Mesothelial cell of epicardium (in vitro differentiated cells): ENCODE measurements around the gene AGAP2. TPM values are rescaled to one million over a fixed set of nuclear protein-coding genes. Genes with fewer than 3 reads are reported as not detected.
A peak's percentile ranks its signal among the peaks of the same experiment; 100 is the strongest.

Experiments
- DNase-seq, 2 experiments: peaks; one replicate each; pipeline ENCODE4 v3.0.0; 2021; ENCODE audit warnings: low spot score in 2 of 2; ENCODE audit not compliant: unreplicated experiment in 2 of 2
- H3K27ac Mint-ChIP-seq: 2 replicates; pipeline ENCODE4 v1.8.0; 2021; ENCODE audit warnings: mixed read lengths
- H3K27me3 Mint-ChIP-seq: 2 replicates; pipeline ENCODE4 v1.8.0; 2021; ENCODE audit warnings: low read depth, mixed read lengths
- H3K36me3 Mint-ChIP-seq: 2 replicates; pipeline ENCODE4 v1.8.0; 2021; ENCODE audit warnings: mixed read lengths
- H3K4me1 Mint-ChIP-seq: 2 replicates; pipeline ENCODE4 v1.8.0; 2021; ENCODE audit warnings: mixed read lengths
- H3K4me3 Mint-ChIP-seq: 2 replicates; pipeline ENCODE4 v1.8.0; 2021; ENCODE audit warnings: mild to moderate bottlenecking, moderate library complexity, mixed read lengths
- H3K9me3 Mint-ChIP-seq: 2 replicates; pipeline ENCODE4 v1.8.0; 2021; ENCODE audit warnings: mixed read lengths
- CTCF ChIP-seq: fragments of 200-600 bp; sonication (generic); IDR thresholded peaks from one replicate; pipeline ENCODE4 v1.5.0; 2021; ENCODE audit warnings: antibody characterized with exemption; ENCODE audit not compliant: unreplicated experiment
- total RNA-seq: library from RNA; stranded (reverse); gene quantifications from 3 replicates; pipeline ENCODE4 v1.2.1, GENCODE V29; 2021

The AGAP2 gene
- total RNA-seq, 1 donor from 2014 or later: 2.8 TPM

DNA sequence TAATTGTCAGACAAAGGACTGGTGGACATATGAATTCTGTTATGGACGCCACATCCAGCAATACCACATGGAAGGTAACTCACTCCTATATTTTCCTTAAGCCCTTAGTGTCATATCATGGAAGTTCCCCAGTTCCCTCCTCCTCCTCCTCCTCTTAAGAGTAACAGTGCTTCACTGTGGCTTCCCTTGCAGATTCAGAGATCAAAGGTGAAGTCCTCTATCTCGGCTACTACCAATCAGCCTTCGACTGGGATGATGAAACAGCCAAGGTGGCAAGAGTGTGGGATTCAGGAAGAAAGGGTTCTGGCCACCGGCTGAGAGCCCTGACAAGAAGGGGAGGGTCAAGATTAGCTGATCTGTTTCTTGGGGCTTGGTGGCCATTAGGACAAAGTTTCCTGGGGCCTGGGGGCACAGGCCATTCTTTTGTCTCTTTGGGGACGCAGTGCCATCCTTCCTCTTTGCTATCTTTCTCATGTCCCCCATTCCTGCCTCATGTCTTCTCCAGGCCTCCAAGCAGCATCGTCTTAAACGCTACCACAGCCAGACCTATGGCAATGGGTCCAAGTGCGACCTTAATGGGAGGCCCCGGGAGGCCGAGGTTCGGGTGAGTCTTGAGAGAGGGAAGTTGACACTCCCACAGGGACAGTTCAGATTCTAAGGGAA is 42.6 kb downstream of the AGAP2 start:
- no peak overlapping the region for H3K27ac Mint-ChIP-seq
- peaks cover 9% of the 10 kb centered on the region for H3K9me3 Mint-ChIP-seq
- peaks cover 3% of the 10 kb centered on the region for H3K27me3 Mint-ChIP-seq
- no peaks in the 10 kb centered on the region for H3K4me1 Mint-ChIP-seq
- DNase-seq: no peak
- H3K4me3 Mint-ChIP-seq: peak overlapping the region; percentile 34
- peaks cover 31% of the 10 kb centered on the region for H3K36me3 Mint-ChIP-seq
- no peak for TF ChIP-seq CTCF

- H3K27ac Mint-ChIP-seq: no peak overlapping the region
- no peak for TF ChIP-seq CTCF
- peaks cover 27% of the 10 kb centered on the region for H3K36me3 Mint-ChIP-seq
- peaks cover 12% of the 10 kb centered on the region for H3K27me3 Mint-ChIP-seq
- no peak overlapping the region for H3K4me3 Mint-ChIP-seq
- peaks cover 9% of the 10 kb centered on the region for H3K9me3 Mint-ChIP-seq
- DNase-seq: no peak
- no peaks in the 10 kb centered on the region for H3K4me1 Mint-ChIP-seq
These were observed 44.0 kb downstream of the AGAP2 start for GRCh38 chr12:57694459-57695019.

DNA sequence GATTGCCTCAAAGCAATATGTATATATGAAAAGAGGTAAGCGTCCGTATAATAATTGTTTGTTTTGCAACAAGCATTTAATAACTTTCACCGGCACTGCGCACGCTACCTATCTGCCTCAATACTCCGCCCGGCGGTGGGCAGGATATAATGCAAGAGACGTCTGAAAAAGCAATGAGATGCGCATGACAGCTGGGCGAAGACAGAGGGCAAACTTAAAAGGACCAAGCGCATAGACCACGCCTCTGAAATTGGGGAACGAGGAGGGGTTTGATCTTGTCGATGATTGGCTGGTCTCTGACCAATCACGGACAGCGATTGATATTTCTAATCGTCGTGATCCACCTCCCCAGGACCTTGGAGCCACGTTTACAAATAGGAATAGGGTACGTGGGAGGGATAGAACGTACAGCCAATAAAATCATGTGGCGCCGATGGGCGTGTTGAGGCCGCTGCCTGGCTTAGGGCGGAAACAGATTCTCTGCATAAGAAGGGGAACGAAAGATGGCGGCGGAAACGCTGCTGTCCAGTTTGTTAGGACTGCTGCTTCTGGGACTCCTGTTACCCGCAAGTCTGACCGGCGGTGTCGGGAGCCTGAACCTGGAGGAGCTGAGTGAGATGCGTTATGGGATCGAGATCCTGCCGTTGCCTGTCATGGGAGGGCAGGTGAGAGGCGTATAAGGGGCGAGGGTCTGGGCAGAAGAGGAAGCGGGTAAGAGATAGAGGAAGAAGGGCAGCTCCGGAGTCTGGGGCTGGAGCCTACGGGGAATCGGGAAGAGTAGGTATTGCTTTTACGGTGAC is 44.7 kb downstream of the AGAP2 start, which contains the start of gene OS9:
Gene OS9 (plus strand): TSS at position 474 of the 800 bp plus-strand sequence. CDS start 30 bp downstream, at position 504.
- Mint-ChIP-seq H3K4me1 (no peaks in the 10 kb centered on the region), H3K27me3 (peaks cover 15% of the 10 kb centered on the region), H3K9me3 (peaks cover 9% of the 10 kb centered on the region), H3K36me3 (peaks cover 22% of the 10 kb centered on the region), H3K27ac (no peak within 1 kb of the TSS), H3K4me3 (no peak within 1 kb of the TSS)
- TF ChIP-seq CTCF: peak; percentile 72
- peak; percentile 89 to 94 for DNase-seq

GRCh38 chr12:57693317-57693658 is 45.3 kb downstream of the AGAP2 start:
- Mint-ChIP-seq H3K27ac (no peak overlapping the region), H3K9me3 (peaks cover 9% of the 10 kb centered on the region), H3K4me1 (no peaks in the 10 kb centered on the region), H3K4me3 (no peak overlapping the region), H3K27me3 (peaks cover 21% of the 10 kb centered on the region), H3K36me3 (peaks cover 16% of the 10 kb centered on the region)
- no peak for TF ChIP-seq CTCF
- DNase-seq: no peak

GRCh38 chr12:57692500-57692899 is 46.0 kb downstream of the AGAP2 start:
- no peak for DNase-seq
- Mint-ChIP-seq H3K4me1 (no peaks in the 10 kb centered on the region), H3K27me3 (peaks cover 25% of the 10 kb centered on the region), H3K27ac (no peak overlapping the region), H3K9me3 (peaks cover 9% of the 10 kb centered on the region), H3K4me3 (no peak overlapping the region), H3K36me3 (peaks cover 10% of the 10 kb centered on the region)
- no peak for TF ChIP-seq CTCF
